ENCODE measurements around the gene SLC25A48.

SLC25A48 gene

GRCh38 chr5:135894789-135895188, 60.3 kb downstream of the SLC25A48 start:
- peaks cover 13% of the 10 kb centered on the region for H3K4me1 ChIP-seq (ENCODE audit: control insufficient read depth, insufficient read depth, low read length)
- H3K9ac ChIP-seq (ENCODE audit: low read length in 2 of 2): no peak overlapping the region
- no peaks in the 10 kb centered on the region for H3K36me3 ChIP-seq (ENCODE audit: control insufficient read depth in 2 of 2, insufficient read depth in 2 of 2, low read length in 2 of 2)
- H3K27me3 ChIP-seq (ENCODE audit: control insufficient read depth in 1 of 2, insufficient read depth in 2 of 2, low read length in 2 of 2): peaks cover 2 to 3% of the 10 kb centered on the region in 2 donors
- no peaks in the 10 kb centered on the region for H3K9me3 ChIP-seq (ENCODE audit: control insufficient read depth in 2 of 2, low read length in 2 of 2)
- H3K4me3 ChIP-seq (ENCODE audit: low read length in 2 of 2): no peak overlapping the region
- no peak overlapping the region for H3K27ac ChIP-seq (ENCODE audit: low read length)

- Histone ChIP-seq H3K27me3 (ENCODE audit: control insufficient read depth in 1 of 2, insufficient read depth in 2 of 2, low read length in 2 of 2) (peaks cover 2 to 3% of the 10 kb centered on the region in 2 donors), H3K4me3 (ENCODE audit: low read length in 2 of 2) (no peak within 1 kb of the TSS), H3K9me3 (ENCODE audit: control insufficient read depth in 2 of 2, low read length in 2 of 2) (no peaks in the 10 kb centered on the region), H3K36me3 (ENCODE audit: control insufficient read depth in 2 of 2, insufficient read depth in 2 of 2, low read length in 2 of 2) (no peaks in the 10 kb centered on the region), H3K27ac (ENCODE audit: low read length) (no peak within 1 kb of the TSS), H3K4me1 (ENCODE audit: control insufficient read depth, insufficient read depth, low read length) (peaks cover 13% of the 10 kb centered on the region), H3K9ac (ENCODE audit: low read length in 2 of 2) (no peak within 1 kb of the TSS)
Observed at GRCh38 chr5:135895474-135896006, 61.1 kb downstream of the SLC25A48 start, which contains the start of gene IL9. Gene IL9, minus strand, starts transcription at chr5:135895841. Its CDS starts 25 bp downstream, at chr5:135895816.

GRCh38 chr5:135898651-135899050, 64.2 kb downstream of the SLC25A48 start:
- no peaks in the 10 kb centered on the region for H3K9me3 ChIP-seq (ENCODE audit: control insufficient read depth in 2 of 2, low read length in 2 of 2)
- peaks cover 3% of the 10 kb centered on the region in 2 donors for H3K27me3 ChIP-seq (ENCODE audit: control insufficient read depth in 1 of 2, insufficient read depth in 2 of 2, low read length in 2 of 2)
- no peak overlapping the region for H3K9ac ChIP-seq (ENCODE audit: low read length in 2 of 2)
- H3K27ac ChIP-seq (ENCODE audit: low read length): no peak overlapping the region
- no peak overlapping the region for H3K4me3 ChIP-seq (ENCODE audit: low read length in 2 of 2)
- H3K36me3 ChIP-seq (ENCODE audit: control insufficient read depth in 2 of 2, insufficient read depth in 2 of 2, low read length in 2 of 2): no peaks in the 10 kb centered on the region
- H3K4me1 ChIP-seq (ENCODE audit: control insufficient read depth, insufficient read depth, low read length): no peaks in the 10 kb centered on the region

GRCh38 chr5:135900276-135900675, 65.8 kb downstream of the SLC25A48 start:
- Histone ChIP-seq H3K9me3 (ENCODE audit: control insufficient read depth in 2 of 2, low read length in 2 of 2) (no peaks in the 10 kb centered on the region), H3K27me3 (ENCODE audit: control insufficient read depth in 1 of 2, insufficient read depth in 2 of 2, low read length in 2 of 2) (peaks cover 5 to 6% of the 10 kb centered on the region in 2 donors), H3K9ac (ENCODE audit: low read length in 2 of 2) (no peak overlapping the region), H3K27ac (ENCODE audit: low read length) (no peak overlapping the region), H3K4me3 (ENCODE audit: low read length in 2 of 2) (no peak overlapping the region), H3K4me1 (ENCODE audit: control insufficient read depth, insufficient read depth, low read length) (no peaks in the 10 kb centered on the region), H3K36me3 (ENCODE audit: control insufficient read depth in 2 of 2, insufficient read depth in 2 of 2, low read length in 2 of 2) (no peaks in the 10 kb centered on the region)

GRCh38 chr5:135901633-135902032, 67.2 kb downstream of the SLC25A48 start:
- H3K36me3 ChIP-seq (ENCODE audit: control insufficient read depth in 2 of 2, insufficient read depth in 2 of 2, low read length in 2 of 2): no peaks in the 10 kb centered on the region
- peaks cover 3 to 5% of the 10 kb centered on the region in 2 donors for H3K27me3 ChIP-seq (ENCODE audit: control insufficient read depth in 1 of 2, insufficient read depth in 2 of 2, low read length in 2 of 2)
- no peak overlapping the region for H3K27ac ChIP-seq (ENCODE audit: low read length)
- H3K9ac ChIP-seq (ENCODE audit: low read length in 2 of 2): no peak overlapping the region
- no peaks in the 10 kb centered on the region for H3K4me1 ChIP-seq (ENCODE audit: control insufficient read depth, insufficient read depth, low read length)
- H3K4me3 ChIP-seq (ENCODE audit: low read length in 2 of 2): no peak overlapping the region
- H3K9me3 ChIP-seq (ENCODE audit: control insufficient read depth in 2 of 2, low read length in 2 of 2): no peaks in the 10 kb centered on the region

GRCh38 chr5:135905144-135905543, 70.7 kb downstream of the SLC25A48 start:
- Histone ChIP-seq H3K4me1 (ENCODE audit: control insufficient read depth, insufficient read depth, low read length) (no peaks in the 10 kb centered on the region), H3K4me3 (ENCODE audit: low read length in 2 of 2) (no peak overlapping the region), H3K36me3 (ENCODE audit: control insufficient read depth in 2 of 2, insufficient read depth in 2 of 2, low read length in 2 of 2) (no peaks in the 10 kb centered on the region), H3K9me3 (ENCODE audit: control insufficient read depth in 2 of 2, low read length in 2 of 2) (no peaks in the 10 kb centered on the region), H3K27me3 (ENCODE audit: control insufficient read depth in 1 of 2, insufficient read depth in 2 of 2, low read length in 2 of 2) (peaks cover 3 to 10% of the 10 kb centered on the region in 2 donors), H3K27ac (ENCODE audit: low read length) (no peak overlapping the region), H3K9ac (ENCODE audit: low read length in 2 of 2) (no peak overlapping the region)

GRCh38 chr5:135913713-135914626, 79.5 kb downstream of the SLC25A48 start:
- no peaks in the 10 kb centered on the region for H3K4me1 ChIP-seq (ENCODE audit: control insufficient read depth, insufficient read depth, low read length)
- no peak overlapping the region for H3K27ac ChIP-seq (ENCODE audit: low read length)
- H3K27me3 ChIP-seq (ENCODE audit: control insufficient read depth in 1 of 2, insufficient read depth in 2 of 2, low read length in 2 of 2): peaks cover 5 to 10% of the 10 kb centered on the region in 2 donors
- no peaks in the 10 kb centered on the region for H3K36me3 ChIP-seq (ENCODE audit: control insufficient read depth in 2 of 2, insufficient read depth in 2 of 2, low read length in 2 of 2)
- peaks cover 0 to 2% of the 10 kb centered on the region in 2 donors for H3K9me3 ChIP-seq (ENCODE audit: control insufficient read depth in 2 of 2, low read length in 2 of 2)
- H3K9ac ChIP-seq (ENCODE audit: low read length in 2 of 2): no peak overlapping the region
- no peak overlapping the region for H3K4me3 ChIP-seq (ENCODE audit: low read length in 2 of 2)

GRCh38 chr5:135915466-135916001, 81.1 kb downstream of the SLC25A48 start:
- Histone ChIP-seq H3K4me1 (ENCODE audit: control insufficient read depth, insufficient read depth, low read length) (no peaks in the 10 kb centered on the region), H3K36me3 (ENCODE audit: control insufficient read depth in 2 of 2, insufficient read depth in 2 of 2, low read length in 2 of 2) (no peaks in the 10 kb centered on the region), H3K27ac (ENCODE audit: low read length) (no peak overlapping the region), H3K9me3 (ENCODE audit: control insufficient read depth in 2 of 2, low read length in 2 of 2) (peaks cover 0 to 2% of the 10 kb centered on the region in 2 donors), H3K9ac (ENCODE audit: low read length in 2 of 2) (no peak overlapping the region), H3K4me3 (ENCODE audit: low read length in 2 of 2) (no peak overlapping the region), H3K27me3 (ENCODE audit: control insufficient read depth in 1 of 2, insufficient read depth in 2 of 2, low read length in 2 of 2) (peaks cover 5 to 7% of the 10 kb centered on the region in 2 donors)

- H3K27me3 ChIP-seq (ENCODE audit: control insufficient read depth in 1 of 2, insufficient read depth in 2 of 2, low read length in 2 of 2): peaks cover 5 to 7% of the 10 kb centered on the region in 2 donors
Observed at GRCh38 chr5:135916638-135917263, 82.3 kb downstream of the SLC25A48 start.

GRCh38 chr5:135920199-135920598, 85.7 kb downstream of the SLC25A48 start:
- Histone ChIP-seq H3K9ac (ENCODE audit: low read length in 2 of 2) (no peak overlapping the region), H3K4me3 (ENCODE audit: low read length in 2 of 2) (no peak overlapping the region), H3K9me3 (ENCODE audit: control insufficient read depth in 2 of 2, low read length in 2 of 2) (peaks cover 0 to 2% of the 10 kb centered on the region in 2 donors), H3K36me3 (ENCODE audit: control insufficient read depth in 2 of 2, insufficient read depth in 2 of 2, low read length in 2 of 2) (no peaks in the 10 kb centered on the region), H3K27me3 (ENCODE audit: control insufficient read depth in 1 of 2, insufficient read depth in 2 of 2, low read length in 2 of 2) (peaks cover 4 to 5% of the 10 kb centered on the region in 2 donors), H3K4me1 (ENCODE audit: control insufficient read depth, insufficient read depth, low read length) (no peaks in the 10 kb centered on the region), H3K27ac (ENCODE audit: low read length) (no peak overlapping the region)

More at GRCh38 chr5:135916638-135917263, 82.3 kb downstream of the SLC25A48 start:
- no peak overlapping the region for H3K9ac ChIP-seq (ENCODE audit: low read length in 2 of 2)
- no peaks in the 10 kb centered on the region for H3K36me3 ChIP-seq (ENCODE audit: control insufficient read depth in 2 of 2, insufficient read depth in 2 of 2, low read length in 2 of 2)
- no peak overlapping the region for H3K4me3 ChIP-seq (ENCODE audit: low read length in 2 of 2)
- no peaks in the 10 kb centered on the region for H3K4me1 ChIP-seq (ENCODE audit: control insufficient read depth, insufficient read depth, low read length)
- peaks cover 0 to 2% of the 10 kb centered on the region in 2 donors for H3K9me3 ChIP-seq (ENCODE audit: control insufficient read depth in 2 of 2, low read length in 2 of 2)
- no peak overlapping the region for H3K27ac ChIP-seq (ENCODE audit: low read length)

All from stomach smooth muscle (tissue), 2 donors.